ENCODE data around the gene HDAC1. TPM values are rescaled to one million over a fixed set of nuclear protein-coding genes. Genes with fewer than 3 reads are reported as not detected.

Gene HDAC1
- total and polyA plus RNA-seq, 2 of the 13 experiments (the other 11 are each of a cell fraction or from before 2014, with no cell fraction given): 93.5 to 189 TPM

DNA sequence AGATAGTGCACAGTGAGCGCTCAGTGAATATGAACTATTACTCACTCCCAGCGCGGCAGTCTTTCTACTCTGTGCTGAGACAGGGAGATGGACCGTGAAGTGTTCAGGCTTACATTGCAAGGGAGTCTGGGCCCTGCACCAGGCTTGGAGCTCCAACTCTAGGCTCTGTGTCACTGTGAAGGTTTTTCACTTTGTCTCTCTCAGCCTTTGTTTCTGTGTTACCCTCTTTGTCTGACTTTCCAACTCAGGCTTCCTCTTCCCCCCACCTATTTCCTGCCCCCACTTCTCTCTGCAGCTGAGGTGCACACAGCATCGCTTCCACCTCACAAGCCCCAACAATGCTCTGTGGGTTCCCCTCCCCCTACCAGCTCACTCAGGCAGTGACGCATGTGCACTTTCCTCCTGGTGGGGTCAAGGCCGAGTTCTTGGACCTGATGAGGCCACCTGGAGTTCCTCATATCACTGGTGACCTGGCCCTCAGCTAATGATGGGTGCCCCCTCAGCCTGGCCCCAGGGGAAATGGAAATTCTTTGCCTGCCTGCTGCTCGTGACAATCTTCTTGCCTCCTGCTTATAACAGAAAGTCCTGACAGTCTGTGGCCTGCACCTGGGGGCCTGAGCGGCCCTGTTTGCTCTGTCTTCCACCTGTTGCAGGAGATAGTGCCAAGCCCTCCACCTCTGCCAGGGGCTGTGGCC lies 41.9 kb upstream of the HDAC1 start (continued):
- TF ChIP-seq, protein P1, sequence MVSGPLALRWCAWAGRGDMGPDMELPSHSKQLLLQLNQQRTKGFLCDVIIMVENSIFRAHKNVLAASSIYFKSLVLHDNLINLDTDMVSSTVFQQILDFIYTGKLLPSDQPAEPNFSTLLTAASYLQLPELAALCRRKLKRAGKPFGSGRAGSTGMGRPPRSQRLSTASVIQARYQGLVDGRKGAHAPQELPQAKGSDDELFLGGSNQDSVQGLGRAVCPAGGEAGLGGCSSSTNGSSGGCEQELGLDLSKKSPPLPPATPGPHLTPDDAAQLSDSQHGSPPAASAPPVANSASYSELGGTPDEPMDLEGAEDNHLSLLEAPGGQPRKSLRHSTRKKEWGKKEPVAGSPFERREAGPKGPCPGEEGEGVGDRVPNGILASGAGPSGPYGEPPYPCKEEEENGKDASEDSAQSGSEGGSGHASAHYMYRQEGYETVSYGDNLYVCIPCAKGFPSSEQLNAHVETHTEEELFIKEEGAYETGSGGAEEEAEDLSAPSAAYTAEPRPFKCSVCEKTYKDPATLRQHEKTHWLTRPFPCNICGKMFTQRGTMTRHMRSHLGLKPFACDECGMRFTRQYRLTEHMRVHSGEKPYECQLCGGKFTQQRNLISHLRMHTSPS (CRISPR knock-in tag; IDR thresholded peaks at IDR 0.05; ENCODE audit: low read depth): peak; percentile 45; the same call in 1 of the 2 replicates
- TF ChIP-seq, protein P2, sequence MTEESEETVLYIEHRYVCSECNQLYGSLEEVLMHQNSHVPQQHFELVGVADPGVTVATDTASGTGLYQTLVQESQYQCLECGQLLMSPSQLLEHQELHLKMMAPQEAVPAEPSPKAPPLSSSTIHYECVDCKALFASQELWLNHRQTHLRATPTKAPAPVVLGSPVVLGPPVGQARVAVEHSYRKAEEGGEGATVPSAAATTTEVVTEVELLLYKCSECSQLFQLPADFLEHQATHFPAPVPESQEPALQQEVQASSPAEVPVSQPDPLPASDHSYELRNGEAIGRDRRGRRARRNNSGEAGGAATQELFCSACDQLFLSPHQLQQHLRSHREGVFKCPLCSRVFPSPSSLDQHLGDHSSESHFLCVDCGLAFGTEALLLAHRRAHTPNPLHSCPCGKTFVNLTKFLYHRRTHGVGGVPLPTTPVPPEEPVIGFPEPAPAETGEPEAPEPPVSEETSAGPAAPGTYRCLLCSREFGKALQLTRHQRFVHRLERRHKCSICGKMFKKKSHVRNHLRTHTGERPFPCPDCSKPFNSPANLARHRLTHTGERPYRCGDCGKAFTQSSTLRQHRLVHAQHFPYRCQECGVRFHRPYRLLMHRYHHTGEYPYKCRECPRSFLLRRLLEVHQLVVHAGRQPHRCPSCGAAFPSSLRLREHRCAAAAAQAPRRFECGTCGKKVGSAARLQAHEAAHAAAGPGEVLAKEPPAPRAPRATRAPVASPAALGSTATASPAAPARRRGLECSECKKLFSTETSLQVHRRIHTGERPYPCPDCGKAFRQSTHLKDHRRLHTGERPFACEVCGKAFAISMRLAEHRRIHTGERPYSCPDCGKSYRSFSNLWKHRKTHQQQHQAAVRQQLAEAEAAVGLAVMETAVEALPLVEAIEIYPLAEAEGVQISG (CRISPR knock-in tag; IDR thresholded peaks at IDR 0.05): peak; percentile 77
- TF ChIP-seq SOX13 (IDR thresholded peaks at IDR 0.05) (peak; percentile 76), SOX13 (CRISPR knock-in tag; conservative IDR thresholded peaks at IDR 0.05 in 1 of 2, IDR thresholded peaks at IDR 0.05 in 1 of 2) (peak in 1 of 2 experiments; percentile 72; a peak in 2 of 4 replicates), MIXL1 (CRISPR knock-in tag; IDR thresholded peaks at IDR 0.05) (peak; percentile 67), HNF4A (CRISPR knock-in tag; IDR thresholded peaks at IDR 0.05) (peak; percentile 91), ZNF775 (CRISPR knock-in tag; IDR thresholded peaks at IDR 0.05; ENCODE audit: borderline replicate concordance) (0 out of 2 replicates have a peak, but pooled peaks have one; percentile 42), YEATS4 (CRISPR knock-in tag; IDR thresholded peaks at IDR 0.05; ENCODE audit: borderline replicate concordance) (peak; percentile 70; the same call in 1 of the 2 replicates), HHEX (CRISPR knock-in tag; IDR thresholded peaks at IDR 0.05) (0 out of 2 replicates have a peak, but pooled peaks have one; percentile 40), ZSCAN25 (CRISPR knock-in tag; IDR thresholded peaks at IDR 0.05) (peak; percentile 62; the same call in 1 of the 2 replicates), HOXD1 (CRISPR knock-in tag; IDR thresholded peaks at IDR 0.05) (no peak), PITX1 (CRISPR knock-in tag; IDR thresholded peaks at IDR 0.05) (peak; percentile 76), GATAD2A (CRISPR knock-in tag; IDR thresholded peaks at IDR 0.05) (peak; percentile 93), DNMT1 (CRISPR knock-in tag; IDR thresholded peaks at IDR 0.05) (no peak; the same call in 1 of the 2 replicates)
- TF ChIP-seq, protein P3, sequence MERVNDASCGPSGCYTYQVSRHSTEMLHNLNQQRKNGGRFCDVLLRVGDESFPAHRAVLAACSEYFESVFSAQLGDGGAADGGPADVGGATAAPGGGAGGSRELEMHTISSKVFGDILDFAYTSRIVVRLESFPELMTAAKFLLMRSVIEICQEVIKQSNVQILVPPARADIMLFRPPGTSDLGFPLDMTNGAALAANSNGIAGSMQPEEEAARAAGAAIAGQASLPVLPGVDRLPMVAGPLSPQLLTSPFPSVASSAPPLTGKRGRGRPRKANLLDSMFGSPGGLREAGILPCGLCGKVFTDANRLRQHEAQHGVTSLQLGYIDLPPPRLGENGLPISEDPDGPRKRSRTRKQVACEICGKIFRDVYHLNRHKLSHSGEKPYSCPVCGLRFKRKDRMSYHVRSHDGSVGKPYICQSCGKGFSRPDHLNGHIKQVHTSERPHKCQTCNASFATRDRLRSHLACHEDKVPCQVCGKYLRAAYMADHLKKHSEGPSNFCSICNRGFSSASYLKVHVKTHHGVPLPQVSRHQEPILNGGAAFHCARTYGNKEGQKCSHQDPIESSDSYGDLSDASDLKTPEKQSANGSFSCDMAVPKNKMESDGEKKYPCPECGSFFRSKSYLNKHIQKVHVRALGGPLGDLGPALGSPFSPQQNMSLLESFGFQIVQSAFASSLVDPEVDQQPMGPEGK (CRISPR knock-in tag; IDR thresholded peaks at IDR 0.05): peak; percentile 90
- TF ChIP-seq, protein P4, sequence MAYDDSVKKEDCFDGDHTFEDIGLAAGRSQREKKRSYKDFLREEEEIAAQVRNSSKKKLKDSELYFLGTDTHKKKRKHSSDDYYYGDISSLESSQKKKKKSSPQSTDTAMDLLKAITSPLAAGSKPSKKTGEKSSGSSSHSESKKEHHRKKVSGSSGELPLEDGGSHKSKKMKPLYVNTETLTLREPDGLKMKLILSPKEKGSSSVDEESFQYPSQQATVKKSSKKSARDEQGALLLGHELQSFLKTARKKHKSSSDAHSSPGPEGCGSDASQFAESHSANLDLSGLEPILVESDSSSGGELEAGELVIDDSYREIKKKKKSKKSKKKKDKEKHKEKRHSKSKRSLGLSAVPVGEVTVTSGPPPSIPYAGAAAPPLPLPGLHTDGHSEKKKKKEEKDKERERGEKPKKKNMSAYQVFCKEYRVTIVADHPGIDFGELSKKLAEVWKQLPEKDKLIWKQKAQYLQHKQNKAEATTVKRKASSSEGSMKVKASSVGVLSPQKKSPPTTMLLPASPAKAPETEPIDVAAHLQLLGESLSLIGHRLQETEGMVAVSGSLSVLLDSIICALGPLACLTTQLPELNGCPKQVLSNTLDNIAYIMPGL (CRISPR knock-in tag; IDR thresholded peaks at IDR 0.05; ENCODE audit: borderline replicate concordance in 1 of 2, low read depth in 1 of 2): peak; percentile 54 to 72; a peak in 3 of 4 replicates
- TF ChIP-seq, protein P5, sequence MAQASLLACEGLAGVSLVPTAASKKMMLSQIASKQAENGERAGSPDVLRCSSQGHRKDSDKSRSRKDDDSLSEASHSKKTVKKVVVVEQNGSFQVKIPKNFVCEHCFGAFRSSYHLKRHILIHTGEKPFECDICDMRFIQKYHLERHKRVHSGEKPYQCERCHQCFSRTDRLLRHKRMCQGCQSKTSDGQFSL (CRISPR knock-in tag; IDR thresholded peaks at IDR 0.05): no peak
- TF ChIP-seq, protein P6, sequence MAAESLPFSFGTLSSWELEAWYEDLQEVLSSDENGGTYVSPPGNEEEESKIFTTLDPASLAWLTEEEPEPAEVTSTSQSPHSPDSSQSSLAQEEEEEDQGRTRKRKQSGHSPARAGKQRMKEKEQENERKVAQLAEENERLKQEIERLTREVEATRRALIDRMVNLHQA (CRISPR knock-in tag; IDR thresholded peaks at IDR 0.05): no peak

Measured in HepG2 (cell line).